Measurements from ENCODE around the gene CERS4.
"Not testable (repeated sequence)": the region's sequence is repeated elsewhere in the genome, so short reads cannot be mapped to it uniquely, and the experiment has no call there.

DNA sequence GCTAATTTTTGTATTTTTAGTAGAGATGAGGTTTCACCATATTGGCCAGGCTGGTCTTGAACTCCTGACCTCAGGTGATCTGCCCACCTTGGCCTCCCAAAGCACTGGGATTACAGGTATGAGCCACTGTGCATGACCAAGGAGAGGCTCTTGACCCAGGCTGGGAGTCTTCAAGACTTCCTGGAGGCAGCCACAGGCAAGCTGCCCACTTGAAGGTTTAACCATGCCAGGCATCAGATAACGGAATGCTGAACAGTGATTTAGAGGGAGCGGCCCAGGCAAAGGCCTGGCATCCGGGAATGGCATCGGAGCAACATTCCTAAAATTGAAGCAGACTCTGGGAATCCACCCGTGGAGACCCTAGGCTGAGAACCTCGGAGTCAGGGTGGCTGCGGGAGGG, 9.0 kb downstream of the CERS4 start:
- TF ChIP-seq, protein P1, sequence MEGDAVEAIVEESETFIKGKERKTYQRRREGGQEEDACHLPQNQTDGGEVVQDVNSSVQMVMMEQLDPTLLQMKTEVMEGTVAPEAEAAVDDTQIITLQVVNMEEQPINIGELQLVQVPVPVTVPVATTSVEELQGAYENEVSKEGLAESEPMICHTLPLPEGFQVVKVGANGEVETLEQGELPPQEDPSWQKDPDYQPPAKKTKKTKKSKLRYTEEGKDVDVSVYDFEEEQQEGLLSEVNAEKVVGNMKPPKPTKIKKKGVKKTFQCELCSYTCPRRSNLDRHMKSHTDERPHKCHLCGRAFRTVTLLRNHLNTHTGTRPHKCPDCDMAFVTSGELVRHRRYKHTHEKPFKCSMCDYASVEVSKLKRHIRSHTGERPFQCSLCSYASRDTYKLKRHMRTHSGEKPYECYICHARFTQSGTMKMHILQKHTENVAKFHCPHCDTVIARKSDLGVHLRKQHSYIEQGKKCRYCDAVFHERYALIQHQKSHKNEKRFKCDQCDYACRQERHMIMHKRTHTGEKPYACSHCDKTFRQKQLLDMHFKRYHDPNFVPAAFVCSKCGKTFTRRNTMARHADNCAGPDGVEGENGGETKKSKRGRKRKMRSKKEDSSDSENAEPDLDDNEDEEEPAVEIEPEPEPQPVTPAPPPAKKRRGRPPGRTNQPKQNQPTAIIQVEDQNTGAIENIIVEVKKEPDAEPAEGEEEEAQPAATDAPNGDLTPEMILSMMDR (IDR thresholded peaks at IDR 0.05): not testable (repeated sequence)
- TF ChIP-seq POLR2A (IDR thresholded peaks at IDR 0.05): not testable (repeated sequence)

Data from vagina (tissue), 2 donors.